ENCODE data around the gene REXO2. TPM values are rescaled to one million over a fixed set of nuclear protein-coding genes. Genes with fewer than 3 reads are reported as not detected.

Gene REXO2
- total RNA-seq, 1 donor from 2014 or later = 83.5 TPM

DNA sequence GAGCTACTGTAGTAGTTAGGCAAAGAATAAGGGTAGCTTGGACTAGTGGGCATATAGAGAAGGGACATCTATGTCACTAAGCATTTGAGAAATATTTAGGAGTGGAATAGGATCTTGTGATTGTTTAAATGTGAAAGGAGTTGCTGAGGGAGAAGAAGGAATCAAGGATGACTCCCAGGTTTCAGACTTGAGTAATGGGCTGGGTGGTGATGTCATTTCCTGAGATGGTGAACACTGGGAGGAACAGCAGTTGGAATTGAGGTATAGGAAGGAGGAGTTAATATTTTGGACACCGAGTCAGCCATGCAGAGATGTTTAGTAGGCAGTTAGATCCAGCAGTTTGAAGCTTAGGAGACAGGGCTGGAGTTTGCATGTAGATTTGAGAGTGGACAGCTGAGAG is 40.1 kb downstream of the REXO2 start:
- Mint-ChIP-seq H3K4me3 (no peak overlapping the region), H3K4me1 (peaks cover 13% of the 10 kb centered on the region)
- no peak for DNase-seq (ENCODE audit: low spot score in 2 of 2, unreplicated experiment in 2 of 2)

DNA sequence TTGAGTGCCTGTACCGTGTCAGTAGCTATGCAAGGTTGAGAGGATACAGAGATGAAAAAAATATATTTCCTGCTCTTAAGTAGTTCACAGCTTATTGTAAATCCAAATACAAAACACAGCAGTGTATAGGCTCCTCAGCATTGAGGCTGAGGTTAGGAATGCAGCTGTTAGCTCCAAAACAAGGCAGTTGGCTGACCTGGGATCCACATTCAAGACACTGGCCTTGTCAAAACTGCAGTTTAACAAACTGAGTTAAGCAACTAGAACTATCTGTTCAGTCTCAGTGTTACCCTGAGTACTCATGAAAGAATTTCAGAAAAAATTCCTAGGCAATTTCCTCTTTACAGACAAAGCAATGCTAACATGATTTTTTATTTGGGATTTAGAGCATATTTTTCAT is 42.8 kb downstream of the REXO2 start:
- H3K4me1 Mint-ChIP-seq = peaks cover 13% of the 10 kb centered on the region
- no peak overlapping the region for H3K4me3 Mint-ChIP-seq
- TF ChIP-seq, protein P1, sequence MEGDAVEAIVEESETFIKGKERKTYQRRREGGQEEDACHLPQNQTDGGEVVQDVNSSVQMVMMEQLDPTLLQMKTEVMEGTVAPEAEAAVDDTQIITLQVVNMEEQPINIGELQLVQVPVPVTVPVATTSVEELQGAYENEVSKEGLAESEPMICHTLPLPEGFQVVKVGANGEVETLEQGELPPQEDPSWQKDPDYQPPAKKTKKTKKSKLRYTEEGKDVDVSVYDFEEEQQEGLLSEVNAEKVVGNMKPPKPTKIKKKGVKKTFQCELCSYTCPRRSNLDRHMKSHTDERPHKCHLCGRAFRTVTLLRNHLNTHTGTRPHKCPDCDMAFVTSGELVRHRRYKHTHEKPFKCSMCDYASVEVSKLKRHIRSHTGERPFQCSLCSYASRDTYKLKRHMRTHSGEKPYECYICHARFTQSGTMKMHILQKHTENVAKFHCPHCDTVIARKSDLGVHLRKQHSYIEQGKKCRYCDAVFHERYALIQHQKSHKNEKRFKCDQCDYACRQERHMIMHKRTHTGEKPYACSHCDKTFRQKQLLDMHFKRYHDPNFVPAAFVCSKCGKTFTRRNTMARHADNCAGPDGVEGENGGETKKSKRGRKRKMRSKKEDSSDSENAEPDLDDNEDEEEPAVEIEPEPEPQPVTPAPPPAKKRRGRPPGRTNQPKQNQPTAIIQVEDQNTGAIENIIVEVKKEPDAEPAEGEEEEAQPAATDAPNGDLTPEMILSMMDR (IDR thresholded peaks at IDR 0.05; ENCODE audit: unreplicated experiment) = no peak
- no peaks in the 10 kb centered on the region for H3K27me3 Mint-ChIP-seq (ENCODE audit: low read depth)
- H3K27ac Mint-ChIP-seq = no peak overlapping the region
- H3K36me3 Mint-ChIP-seq = no peaks in the 10 kb centered on the region
- no peak for DNase-seq (ENCODE audit: low spot score in 2 of 2, unreplicated experiment in 2 of 2)
- peaks cover 17% of the 10 kb centered on the region for H3K9me3 Mint-ChIP-seq

More for the DNA sequence above, 40.1 kb downstream of the REXO2 start:
- H3K36me3 Mint-ChIP-seq = no peaks in the 10 kb centered on the region
- H3K9me3 Mint-ChIP-seq = peaks cover 14% of the 10 kb centered on the region
- H3K27me3 Mint-ChIP-seq (ENCODE audit: low read depth) = no peaks in the 10 kb centered on the region
- TF ChIP-seq, protein P1 (IDR thresholded peaks at IDR 0.05; ENCODE audit: unreplicated experiment) = no peak
- no peak overlapping the region for H3K27ac Mint-ChIP-seq

DNA sequence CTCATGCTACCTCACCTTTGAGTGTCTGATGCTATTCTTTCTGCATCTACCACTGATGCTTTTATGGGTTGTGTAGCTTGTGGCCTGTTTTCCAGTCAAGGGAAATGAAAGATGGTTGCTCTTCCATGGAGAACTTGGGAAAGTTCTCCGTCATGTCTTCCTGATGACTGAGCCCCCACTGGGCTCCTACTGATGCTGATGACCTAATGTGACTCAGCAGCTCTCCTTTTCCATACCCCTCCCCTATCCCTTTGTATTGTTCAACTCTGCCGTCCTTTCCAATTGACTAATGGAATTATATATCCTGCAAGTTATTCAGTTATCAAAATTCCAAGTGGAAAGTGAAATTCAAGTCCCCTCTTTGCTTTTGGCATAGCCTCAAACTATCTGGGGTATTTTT is 44.7 kb downstream of the REXO2 start:
- TF ChIP-seq, protein P1 (IDR thresholded peaks at IDR 0.05; ENCODE audit: unreplicated experiment) = no peak
- Mint-ChIP-seq H3K4me3 (no peak overlapping the region), H3K4me1 (peaks cover 8% of the 10 kb centered on the region), H3K9me3 (peaks cover 30% of the 10 kb centered on the region), H3K27ac (no peak overlapping the region), H3K27me3 (ENCODE audit: low read depth) (no peaks in the 10 kb centered on the region), H3K36me3 (peaks cover 3% of the 10 kb centered on the region)
- DNase-seq (ENCODE audit: low spot score in 2 of 2, unreplicated experiment in 2 of 2) = no peak

DNA sequence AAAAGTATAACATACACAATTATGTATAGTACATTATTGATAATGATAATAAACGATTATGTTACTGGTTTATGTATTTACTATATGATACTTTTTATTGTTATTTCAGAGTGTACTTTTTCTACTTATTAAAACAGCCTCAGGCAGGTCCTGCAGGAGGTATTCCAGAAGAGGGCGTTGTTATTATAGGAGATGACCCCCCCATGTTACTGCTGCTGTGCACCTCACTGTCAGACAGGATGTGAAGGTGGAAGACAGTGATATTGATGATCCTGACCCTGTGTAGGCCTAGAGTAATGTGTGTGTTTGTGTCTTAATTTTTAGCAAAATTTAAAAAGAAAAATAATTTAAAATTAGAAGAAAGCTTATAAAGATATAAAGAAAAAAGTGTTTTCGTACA is 57.6 kb downstream of the REXO2 start:
- no peak overlapping the region for H3K4me3 Mint-ChIP-seq
- H3K36me3 Mint-ChIP-seq = no peaks in the 10 kb centered on the region
- TF ChIP-seq, protein P1 (IDR thresholded peaks at IDR 0.05; ENCODE audit: unreplicated experiment) = no peak
- no peak overlapping the region for H3K27ac Mint-ChIP-seq
- no peak for DNase-seq (ENCODE audit: low spot score in 2 of 2, unreplicated experiment in 2 of 2)
- peaks cover 17% of the 10 kb centered on the region for H3K9me3 Mint-ChIP-seq
- no peaks in the 10 kb centered on the region for H3K27me3 Mint-ChIP-seq (ENCODE audit: low read depth)
- H3K4me1 Mint-ChIP-seq = no peaks in the 10 kb centered on the region

DNA sequence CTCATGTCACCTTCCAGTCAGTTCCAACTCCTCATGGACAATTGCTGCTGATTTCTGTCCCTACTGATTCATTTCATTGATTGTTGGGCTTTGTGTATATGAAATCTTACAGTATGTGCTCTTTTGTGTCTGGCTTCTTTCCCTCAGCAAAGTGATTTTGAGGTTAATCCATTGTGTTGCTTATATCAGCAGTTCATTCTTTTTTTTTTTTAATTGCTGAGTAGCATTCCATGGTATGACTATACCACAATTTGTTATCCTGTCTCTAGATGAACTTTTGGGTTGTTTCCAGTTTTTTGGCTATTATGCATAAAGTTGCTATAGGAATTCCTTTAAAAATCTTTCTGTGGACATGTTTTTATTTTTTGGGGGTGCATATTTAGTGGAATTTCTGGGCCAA is 60.5 kb downstream of the REXO2 start:
- H3K4me3 Mint-ChIP-seq = no peak overlapping the region
- no peak for DNase-seq (ENCODE audit: low spot score in 2 of 2, unreplicated experiment in 2 of 2)
- no peaks in the 10 kb centered on the region for H3K27me3 Mint-ChIP-seq (ENCODE audit: low read depth)
- TF ChIP-seq, protein P1 (IDR thresholded peaks at IDR 0.05; ENCODE audit: unreplicated experiment) = no peak
- H3K9me3 Mint-ChIP-seq = peaks cover 4% of the 10 kb centered on the region
- H3K4me1 Mint-ChIP-seq = no peaks in the 10 kb centered on the region
- H3K36me3 Mint-ChIP-seq = peaks cover under 1% of the 10 kb centered on the region
- H3K27ac Mint-ChIP-seq = no peak overlapping the region

Other genes with a start within 250 kb of the REXO2 start
- gene NNMT, start 143.1 kb upstream of the REXO2 start, total RNA-seq = 0.54 to 2.4 TPM (median 2.3 TPM) in 3 replicates
- gene C11orf71, start 39.0 kb upstream of the REXO2 start, total RNA-seq = 7.1 to 8.8 TPM (median 8.1 TPM) in 3 replicates
- gene RBM7, start 38.8 kb upstream of the REXO2 start, total RNA-seq = 30.4 to 38.2 TPM (median 35.7 TPM) in 3 replicates
- gene NXPE1, start 120.4 kb downstream of the REXO2 start, total RNA-seq = not detected in 3 replicates
- gene NXPE4, start 156.3 kb downstream of the REXO2 start, total RNA-seq = not detected in 3 replicates
- gene NXPE2, start 239.1 kb downstream of the REXO2 start, total RNA-seq = 0.20 to 0.34 TPM (median 0.22 TPM) in 3 replicates